Activated CD8-positive, alpha-beta T cell treated with anti-CD3 and anti-CD28 coated beads for 36 hours (primary cell): ENCODE data around the gene LGALS4. TPM values are rescaled to one million over a fixed set of nuclear protein-coding genes. Genes with fewer than 3 reads are reported as not detected.
"Not testable (repeated sequence)": the region's sequence is repeated elsewhere in the genome, so short reads cannot be mapped to it uniquely, and the experiment has no call there.

Experiments
- ATAC-seq: fragments of 200-7000 bp; cut with Tn5 transposase; one replicate; pipeline ENCODE4 v1.10.0; 2021; ENCODE audit warnings: mild to moderate bottlenecking, moderate library complexity
- CTCF ChIA-PET: fragments of 350-600 bp; sonication (Branson Sonifier 250); formaldehyde crosslinking; loops from one replicate; lab custom pipeline; 2021; ENCODE audit warnings: antibody characterized with exemption; lab: Charles Lee
- POLR2A ChIA-PET: fragments of 350-600 bp; sonication (Branson Sonifier 250); formaldehyde crosslinking; loops from one replicate; lab custom pipeline; 2021; ENCODE audit warnings: antibody characterized with exemption; lab: Charles Lee
- DNase-seq: peaks from one replicate; pipeline ENCODE4 v3.0.0-alpha.2; 2020
- H3K27ac Mint-ChIP-seq: one replicate; pipeline ENCODE4 v1.8.0; 2021; ENCODE audit warnings: mild to moderate bottlenecking, mixed read lengths
- H3K27me3 Mint-ChIP-seq: one replicate; pipeline ENCODE4 v1.8.0; 2021; ENCODE audit warnings: mixed read lengths
- H3K36me3 Mint-ChIP-seq: one replicate; pipeline ENCODE4 v1.8.0; 2021; ENCODE audit warnings: low read depth, mixed read lengths
- H3K4me1 Mint-ChIP-seq: one replicate; pipeline ENCODE4 v1.8.0; 2021; ENCODE audit warnings: low read depth, mixed read lengths
- H3K4me3 Mint-ChIP-seq: one replicate; pipeline ENCODE4 v1.8.0; 2021; ENCODE audit warnings: mild to moderate bottlenecking, moderate library complexity, mixed read lengths
- H3K9me3 Mint-ChIP-seq: one replicate; pipeline ENCODE4 v1.8.0; 2021; ENCODE audit warnings: mixed read lengths
- CTCF ChIP-seq: fragments of 200-600 bp; IDR thresholded peaks from one replicate; pipeline ENCODE4 v1.8.0; 2022; ENCODE audit warnings: antibody characterized with exemption, mild to moderate bottlenecking
- intact Hi-C: fragments of 100-400 bp; cut with micrococcal nuclease; formaldehyde crosslinking; loops from one replicate; pipeline ENCODE4 v1.10.0; 2022
- total RNA-seq, 2 experiments: library from RNA; stranded (reverse); gene quantifications; one replicate each; pipeline ENCODE4 v1.2.3, GENCODE V29; 2021

LGALS4 gene
- total RNA-seq, 2 experiments from 2014 or later, result 0.29 to 0.72 TPM

- ChIA-PET CTCF (interaction anchor here (0.8 kb wide), 1 partner anchor 8 kb away, joined by 3 read pairs; no protein-coding TSS in a partner anchor), POLR2A (interaction anchor here (0.6 kb wide), 1 partner anchor 1256 kb away, joined by 4 read pairs; no protein-coding TSS in a partner anchor)
- intact Hi-C loops, result no loop called here
- no peaks in the 10 kb centered on the region for H3K27me3 Mint-ChIP-seq
- ATAC-seq (no peak), DNase-seq (no peak)
- no peaks in the 10 kb centered on the region for H3K36me3 Mint-ChIP-seq
- H3K27ac Mint-ChIP-seq, result no peak overlapping the region
- peaks cover 7% of the 10 kb centered on the region for H3K4me1 Mint-ChIP-seq
- H3K4me3 Mint-ChIP-seq, result no peak overlapping the region
- TF ChIP-seq CTCF, result no peak
- no peaks in the 10 kb centered on the region for H3K9me3 Mint-ChIP-seq
Observed at GRCh38 chr19:38800577-38801347, 12.0 kb downstream of the LGALS4 start.

- no peaks in the 10 kb centered on the region for H3K27me3 Mint-ChIP-seq
- H3K36me3 Mint-ChIP-seq, result no peaks in the 10 kb centered on the region
- no peak for TF ChIP-seq CTCF
- POLR2A ChIA-PET, result interaction anchor here (1.0 kb wide), 1 partner anchor 62 kb away, joined by 4 read pairs; no protein-coding TSS in a partner anchor
- H3K4me1 Mint-ChIP-seq, result peaks cover 2% of the 10 kb centered on the region
- H3K9me3 Mint-ChIP-seq, result no peaks in the 10 kb centered on the region
- intact Hi-C loops, result no loop called here
- DNase-seq, result no peak
- no peak overlapping the region for H3K27ac Mint-ChIP-seq
- ATAC-seq, result no peak
- no peak overlapping the region for H3K4me3 Mint-ChIP-seq
- CTCF ChIA-PET, result interaction anchor here (1.3 kb wide), 1 partner anchor 162 kb away, joined by 3 read pairs; no protein-coding TSS in a partner anchor
Observed at GRCh38 chr19:38799104-38799503, 13.6 kb downstream of the LGALS4 start.

GRCh38 chr19:38797781-38798180 is 15.0 kb downstream of the LGALS4 start:
- CTCF ChIA-PET, H3K27ac Mint-ChIP-seq, H3K4me1 Mint-ChIP-seq, POLR2A ChIA-PET, DNase-seq, ATAC-seq, H3K27me3 Mint-ChIP-seq, H3K4me3 Mint-ChIP-seq, intact Hi-C loops, H3K36me3 Mint-ChIP-seq, H3K9me3 Mint-ChIP-seq: not testable (repeated sequence)

GRCh38 chr19:38796154-38796553 is 16.6 kb downstream of the LGALS4 start:
- Mint-ChIP-seq H3K27me3 (peaks cover 2% of the 10 kb centered on the region), H3K27ac (no peak overlapping the region), H3K4me1 (peaks cover 7% of the 10 kb centered on the region), H3K36me3 (no peaks in the 10 kb centered on the region), H3K9me3 (no peaks in the 10 kb centered on the region), H3K4me3 (no peak overlapping the region)
- ATAC-seq, result no peak
- POLR2A ChIA-PET, result no interaction called here
- DNase-seq, result no peak
- no peak for TF ChIP-seq CTCF
- CTCF ChIA-PET, result no interaction called here
- intact Hi-C loops, result no loop called here

GRCh38 chr19:38795549-38795948 is 17.2 kb downstream of the LGALS4 start:
- intact Hi-C loops, result no loop called here
- no peak overlapping the region for H3K27ac Mint-ChIP-seq
- CTCF ChIA-PET, result no interaction called here

More at GRCh38 chr19:38795549-38795948, 17.2 kb downstream of the LGALS4 start:
- Mint-ChIP-seq H3K4me3 (no peak overlapping the region), H3K36me3 (no peaks in the 10 kb centered on the region), H3K27me3 (peaks cover 2% of the 10 kb centered on the region), H3K9me3 (no peaks in the 10 kb centered on the region), H3K4me1 (peaks cover 7% of the 10 kb centered on the region)
- TF ChIP-seq CTCF, result no peak
- no peak for DNase-seq
- POLR2A ChIA-PET, result no interaction called here
- no peak for ATAC-seq
